Activated CD8-positive, alpha-beta memory T cell treated with anti-CD3 and anti-CD28 coated beads for 48 hours (primary cell): ENCODE results near the gene POLG.

ENCODE experiments used
- DNase-seq, 3 experiments: peaks; one replicate each; pipeline ENCODE4 v3.0.0-alpha.2; 2020; ENCODE audit warnings: low read depth in 2 of 3, low spot score in 2 of 3

POLG gene

DNA sequence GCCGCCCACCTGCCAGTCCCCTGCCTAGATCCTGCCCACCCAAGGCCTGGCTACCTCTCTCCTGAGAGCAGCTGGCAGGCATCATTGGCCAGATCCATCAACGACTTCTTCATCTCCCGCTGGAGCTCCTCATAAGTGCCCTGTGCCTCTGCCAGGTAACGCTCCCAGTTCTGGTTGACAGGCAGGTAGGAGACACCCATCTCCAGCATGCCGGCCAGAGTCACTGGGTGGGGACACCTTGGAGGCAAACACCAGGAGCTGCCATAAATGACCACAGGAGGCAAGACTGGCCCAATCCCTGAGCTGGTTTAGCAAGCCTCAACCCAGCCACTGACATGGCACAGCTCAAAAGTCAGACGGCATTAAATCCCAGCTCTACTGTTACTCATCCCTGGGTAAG lies 7.5 kb downstream of the POLG start:
- DNase-seq = no peak

DNA sequence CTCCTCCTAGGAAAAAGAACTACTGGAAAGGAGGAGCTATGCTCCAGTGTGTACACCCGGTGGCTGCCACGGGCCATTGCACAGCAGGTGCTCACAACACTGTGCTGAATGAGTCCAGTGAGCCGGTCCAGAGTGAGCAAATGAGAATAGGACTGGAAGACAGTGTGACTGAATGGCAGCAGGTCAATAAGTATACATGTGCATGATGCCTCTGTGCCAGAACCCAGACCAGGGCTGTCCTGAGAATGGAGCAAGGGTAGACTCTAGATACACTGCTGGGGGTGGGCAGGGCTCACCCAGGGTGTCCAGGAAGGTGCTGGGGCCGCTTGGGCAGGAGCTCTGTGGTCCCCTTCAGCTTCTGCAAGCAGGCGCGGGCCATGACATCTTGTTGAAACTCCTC lies 8.3 kb downstream of the POLG start:
- no peak for DNase-seq

DNA sequence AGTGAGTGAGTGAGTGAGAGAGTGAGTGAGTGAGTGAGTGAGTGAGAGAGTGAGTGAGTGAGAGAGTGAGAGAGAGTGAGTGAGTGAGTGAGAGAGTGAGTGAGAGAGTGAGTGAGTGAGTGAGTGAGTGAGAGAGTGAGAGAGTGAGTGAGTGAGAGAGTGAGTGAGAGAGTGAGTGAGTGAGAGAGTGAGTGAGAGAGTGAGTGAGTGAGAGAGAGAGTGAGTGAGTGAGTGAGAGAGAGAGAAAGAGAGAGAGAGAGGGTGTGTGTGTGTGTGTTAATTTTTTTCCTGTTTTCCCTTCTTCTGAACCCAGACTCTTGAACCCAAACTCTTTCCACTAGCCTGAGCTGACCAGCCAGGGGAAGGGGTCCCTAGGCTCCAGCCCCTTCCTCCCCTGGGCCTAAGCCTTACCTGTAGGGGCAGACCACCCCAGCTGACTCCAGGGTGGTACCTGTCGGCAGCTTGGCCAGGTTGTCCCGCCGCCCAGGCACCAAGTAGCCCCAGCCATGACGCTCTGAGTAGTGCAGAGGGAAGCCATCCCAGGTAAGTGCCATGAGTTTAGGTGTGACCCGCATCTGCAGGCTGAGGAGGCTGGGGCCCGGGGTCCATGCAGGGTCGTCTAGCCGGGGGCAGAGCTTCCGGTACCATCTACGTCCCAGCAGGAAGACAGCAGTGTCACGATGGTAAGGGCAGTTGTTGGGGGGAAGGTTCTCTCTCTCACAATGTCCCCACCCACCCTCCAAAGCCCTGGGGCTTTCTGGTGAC lies 9.4 kb downstream of the POLG start:
- DNase-seq = no peak

DNA sequence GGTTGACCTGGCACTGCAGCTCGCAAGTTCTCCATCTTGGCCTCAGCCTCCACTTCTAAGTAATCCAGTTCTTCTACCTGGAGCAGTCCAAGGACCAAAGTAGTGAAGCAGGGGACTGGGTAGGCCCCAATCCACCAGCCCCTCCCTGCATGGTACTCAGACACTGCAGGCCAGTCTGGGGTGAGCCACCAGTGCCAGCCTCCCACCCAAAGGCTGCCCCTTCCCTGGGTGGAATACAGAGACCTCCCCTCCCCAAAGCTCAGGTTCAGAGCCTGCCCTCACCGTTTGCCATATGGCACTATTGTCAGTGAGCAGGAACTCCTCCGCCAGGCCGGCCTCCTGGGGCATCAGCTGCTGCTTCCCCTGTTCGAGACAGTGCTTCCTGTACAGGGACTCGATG lies 10.8 kb downstream of the POLG start:
- DNase-seq = no peak

DNA sequence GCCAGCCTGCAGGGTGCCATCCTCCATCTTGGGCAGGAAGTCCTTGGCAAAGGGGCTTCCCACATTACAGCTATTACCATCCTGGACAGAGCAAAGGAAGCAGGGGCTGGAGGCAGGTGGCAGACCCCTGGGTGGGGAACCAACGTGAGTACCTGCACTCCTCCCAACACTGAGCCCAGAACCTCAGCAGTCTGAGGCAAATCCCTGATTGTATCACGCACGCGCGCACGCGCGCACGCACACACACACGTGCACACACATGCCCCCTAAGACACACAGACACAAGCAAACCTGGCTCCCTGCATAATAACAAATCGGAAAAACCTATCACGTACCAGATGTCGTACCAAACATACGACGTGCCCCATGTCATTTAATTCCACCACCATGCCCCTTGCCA lies 11.8 kb downstream of the POLG start:
- DNase-seq = no peak

DNA sequence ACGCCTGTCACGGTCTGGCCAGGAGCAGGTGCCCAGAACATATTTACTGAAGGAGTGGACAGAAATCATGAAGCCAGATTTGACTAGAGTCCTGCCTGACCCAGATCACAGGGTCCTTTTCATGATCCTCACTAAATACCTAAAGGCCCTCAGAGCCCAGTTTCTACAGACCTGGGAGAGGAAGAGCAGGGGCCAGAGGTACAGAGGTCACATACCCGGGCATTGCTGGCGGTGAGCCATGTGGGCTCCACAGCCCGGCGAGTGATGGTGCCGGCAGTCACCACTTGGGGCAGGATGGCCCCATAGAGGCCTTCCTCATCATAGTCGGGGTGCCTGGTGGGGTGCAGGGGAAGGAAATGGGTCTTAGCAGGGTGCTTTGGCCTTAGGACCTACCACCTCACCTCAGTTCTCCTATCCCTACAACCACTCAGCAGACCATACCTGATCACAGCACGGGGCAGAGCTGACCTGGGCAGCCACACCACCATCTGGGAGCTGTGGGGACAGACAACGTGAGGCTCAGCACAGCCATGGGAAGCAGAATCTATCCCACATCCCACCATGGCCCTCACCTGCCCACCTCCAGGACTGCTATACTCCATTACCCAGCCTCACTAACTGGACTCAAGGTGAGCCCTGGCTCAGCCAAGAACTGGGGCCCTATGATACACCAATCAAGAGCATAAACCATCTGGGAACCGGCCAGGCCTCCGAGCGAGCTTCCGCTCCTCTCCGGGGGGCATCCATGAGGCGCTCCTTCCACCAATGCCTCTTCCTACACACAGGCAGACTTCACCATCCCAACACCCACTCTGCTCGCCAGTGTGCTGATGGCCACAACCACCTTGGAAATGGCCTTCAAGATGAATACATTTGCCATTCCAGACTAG lies 12.9 kb downstream of the POLG start:
- no peak for DNase-seq

DNA sequence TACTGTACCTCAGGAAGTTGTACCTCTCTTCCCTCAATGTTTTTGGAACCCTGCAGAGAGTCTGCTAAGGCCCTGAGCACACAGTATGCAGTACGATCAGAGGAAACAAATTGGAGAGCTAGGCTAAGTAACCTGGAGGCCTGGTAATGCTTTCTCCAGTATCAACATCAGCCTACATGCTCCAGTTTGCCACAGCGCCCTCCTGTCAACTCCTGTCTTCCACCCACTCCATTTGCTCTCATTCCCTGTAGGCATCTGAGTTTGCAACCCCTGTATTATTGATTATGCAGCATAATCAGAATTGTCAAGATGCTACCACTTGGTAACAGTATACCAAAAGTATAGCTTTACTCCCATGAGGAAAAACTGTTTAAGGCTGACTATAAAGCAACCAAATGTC lies 14.4 kb downstream of the POLG start:
- no peak for DNase-seq

DNA sequence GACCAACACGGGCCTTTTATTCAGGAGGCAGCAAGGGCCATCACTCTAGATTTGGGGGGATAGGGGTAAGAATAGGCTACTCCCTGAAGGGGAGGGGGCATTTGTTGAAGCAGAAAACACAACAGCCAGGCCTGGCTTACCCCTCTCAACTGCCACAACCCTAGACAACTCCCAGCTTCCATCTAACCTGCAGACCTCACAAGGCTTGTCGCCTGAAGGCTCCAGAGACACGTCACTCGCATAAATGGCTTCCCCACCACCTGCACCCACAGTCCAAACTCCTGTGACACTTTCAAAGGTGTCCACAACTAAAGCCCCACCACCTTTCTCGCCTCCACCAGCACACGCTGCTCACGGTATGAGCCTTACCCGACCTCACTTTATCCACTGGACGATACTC lies 14.9 kb downstream of the POLG start:
- DNase-seq = no peak

DNA sequence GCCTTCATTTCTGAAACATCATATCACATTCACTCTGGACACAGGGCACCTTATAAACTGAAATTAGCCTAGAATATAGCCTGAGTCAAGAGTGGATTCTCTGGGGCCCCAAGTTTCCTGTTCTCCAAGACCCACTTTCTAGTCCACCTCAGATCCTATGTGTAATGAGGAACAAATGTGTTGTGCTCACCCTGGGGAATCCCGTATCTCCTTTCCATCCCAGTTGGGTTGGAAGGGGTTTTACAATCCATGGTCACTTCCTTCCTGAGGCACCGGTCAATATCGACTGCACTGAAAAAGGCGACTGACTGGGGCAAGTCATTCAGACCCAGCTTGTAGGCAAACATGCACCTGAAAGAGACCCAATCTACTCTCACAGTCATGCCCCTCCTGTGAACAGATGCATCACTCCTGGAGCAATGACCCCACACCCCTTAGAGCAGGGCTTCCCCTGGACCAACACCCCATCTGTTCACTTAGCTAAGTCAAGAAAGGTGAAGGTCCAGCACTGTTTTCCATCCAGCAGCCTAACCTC lies 17.4 kb downstream of the POLG start:
- no peak for DNase-seq

DNA sequence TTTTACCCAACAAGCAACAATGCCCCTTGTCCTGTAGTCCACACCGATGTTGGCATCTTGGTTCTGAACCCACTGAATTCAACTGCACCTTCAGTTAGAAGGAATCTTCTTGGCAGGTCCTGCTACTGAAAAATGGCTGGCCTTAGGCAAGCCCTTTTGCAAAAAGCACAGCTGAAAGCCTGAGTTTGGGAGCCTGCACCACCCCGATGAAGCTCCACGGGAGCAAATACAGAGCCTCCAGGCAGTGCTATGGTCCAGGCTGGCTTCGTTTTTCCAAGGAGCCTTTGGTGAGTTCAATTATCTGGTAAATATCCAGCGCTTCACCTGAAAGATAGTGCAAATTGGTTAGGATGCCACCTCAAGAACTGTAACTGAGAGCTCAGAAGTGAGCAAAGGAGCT lies 18.1 kb downstream of the POLG start:
- DNase-seq = no peak

DNA sequence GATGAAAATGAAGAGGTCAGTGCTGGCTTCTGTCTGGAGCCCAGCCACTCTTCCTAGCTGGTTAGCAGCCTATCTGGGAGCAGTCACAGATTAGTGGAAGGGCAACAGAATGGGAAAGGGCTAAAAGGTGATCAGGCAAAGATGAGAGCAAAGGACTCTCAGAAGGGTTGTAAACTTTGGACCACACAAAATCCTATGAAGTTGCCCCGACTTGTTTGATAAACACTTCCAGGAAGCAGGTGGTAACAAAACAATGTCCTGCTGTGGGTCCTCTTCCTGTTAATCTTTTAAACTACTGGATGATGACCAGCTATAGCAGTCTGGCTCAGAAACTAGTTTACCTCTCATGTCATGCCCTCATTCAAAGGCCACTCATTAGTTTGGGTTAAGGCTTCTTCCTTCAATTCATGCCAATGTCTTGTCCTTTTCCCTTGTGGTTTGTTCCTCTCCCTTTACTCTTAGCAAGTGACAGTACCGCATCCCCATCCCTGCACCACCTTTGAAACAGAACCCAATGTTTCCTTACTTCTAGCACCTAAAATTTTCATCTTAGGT lies 19.2 kb downstream of the POLG start:
- DNase-seq = no peak

DNA sequence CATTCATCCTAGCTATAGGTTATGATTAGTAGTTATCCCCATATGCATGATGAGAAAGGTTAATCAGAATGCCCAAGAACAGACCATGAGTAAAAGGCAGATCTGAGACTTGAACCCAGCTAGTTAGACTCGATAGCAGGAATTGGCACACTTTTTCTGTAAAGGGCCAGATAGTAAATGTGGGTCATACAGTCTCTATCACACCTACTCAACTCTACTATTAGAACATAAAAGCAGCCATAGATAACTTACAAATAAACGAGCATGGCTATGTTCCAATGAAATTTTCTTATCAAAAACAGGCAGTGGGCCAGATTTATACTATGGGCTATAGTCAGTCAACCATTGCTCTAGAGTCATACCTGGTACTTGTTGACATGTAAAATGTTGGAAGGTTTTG lies 24.6 kb downstream of the POLG start:
- DNase-seq = no peak

DNA sequence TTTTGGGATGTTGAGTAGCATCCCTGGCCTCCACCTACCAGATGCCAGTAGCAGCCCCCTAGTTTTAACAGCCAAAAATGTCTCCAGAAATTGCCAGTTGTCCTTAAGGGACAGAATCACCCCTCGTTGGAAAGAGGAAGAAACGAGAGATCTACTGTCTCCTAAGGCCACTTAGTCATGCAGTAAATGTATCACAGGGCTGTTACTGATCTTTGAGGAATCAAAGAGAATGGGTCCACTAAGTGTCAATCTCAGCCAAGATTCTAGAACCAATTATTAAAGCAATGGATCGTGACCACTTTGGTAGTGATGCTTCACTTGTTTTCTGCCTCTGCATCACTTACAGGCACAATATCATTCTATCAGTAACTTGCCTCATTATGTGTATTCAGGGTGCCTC lies 26.4 kb downstream of the POLG start:
- no peak for DNase-seq

DNA sequence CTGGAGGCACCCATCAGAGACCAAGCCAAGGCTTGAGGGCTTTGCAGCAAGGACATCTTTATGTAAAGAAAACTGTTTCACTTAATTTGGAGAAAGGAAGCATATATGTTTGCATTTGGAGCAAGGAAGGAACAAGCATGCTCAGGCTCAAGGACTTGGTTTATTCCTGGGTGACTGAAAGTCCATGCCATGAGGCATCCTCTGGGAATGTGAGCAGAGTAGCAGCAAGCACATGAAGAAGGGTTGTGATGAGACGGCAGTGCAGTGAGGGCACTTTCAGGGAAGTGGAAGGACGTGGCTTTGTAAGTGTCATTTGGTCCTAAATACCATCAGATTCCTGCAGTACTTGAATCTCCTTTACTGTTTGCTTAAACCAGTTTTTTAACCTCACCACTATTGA lies 26.8 kb downstream of the POLG start:
- no peak for DNase-seq

DNA sequence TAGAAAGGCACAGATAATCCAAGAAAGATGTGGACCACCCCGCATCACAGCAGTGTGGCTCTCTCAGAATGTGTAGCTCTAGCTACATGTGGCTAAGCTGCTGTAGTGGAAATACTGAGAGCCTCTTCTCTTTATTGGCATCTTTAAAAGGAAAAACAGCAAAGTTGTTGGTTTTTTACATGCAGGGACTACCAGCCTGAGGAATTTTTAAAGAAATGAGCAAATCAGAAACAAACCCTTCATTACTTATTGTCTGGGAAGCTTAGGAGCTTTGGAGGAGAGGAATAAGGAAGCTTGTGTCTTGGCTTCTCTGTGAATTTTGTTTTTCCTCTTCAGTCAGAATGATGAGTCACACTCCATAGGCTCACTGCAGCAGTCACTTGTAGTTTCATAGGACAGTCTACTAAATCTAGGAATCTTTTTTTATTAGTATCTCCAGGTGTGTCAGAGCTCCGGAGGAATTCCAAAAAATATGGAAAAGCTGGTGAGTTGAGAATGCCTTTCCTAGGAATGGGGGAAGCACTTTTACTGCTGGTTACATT lies 27.5 kb downstream of the POLG start:
- DNase-seq = no peak

DNA sequence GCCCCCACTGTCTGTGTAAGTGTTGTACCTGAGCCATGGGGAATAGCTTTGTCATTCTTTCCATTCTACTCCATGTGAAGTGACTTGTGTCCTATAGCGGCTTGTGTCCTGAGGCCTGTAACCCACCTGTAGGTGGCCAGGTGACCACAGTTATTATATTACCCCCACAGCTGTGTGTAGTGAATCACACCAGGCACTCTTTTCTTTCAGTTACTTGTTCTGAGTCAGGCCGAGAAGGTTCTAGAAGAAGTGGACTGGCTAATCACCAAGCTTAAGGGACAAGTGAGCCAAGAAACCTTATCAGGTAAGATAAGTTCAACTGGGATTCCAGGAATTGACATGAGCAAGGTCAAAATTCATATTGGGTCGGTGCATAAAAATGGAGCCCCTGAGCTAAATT lies 29.2 kb downstream of the POLG start:
- DNase-seq = no peak

DNA sequence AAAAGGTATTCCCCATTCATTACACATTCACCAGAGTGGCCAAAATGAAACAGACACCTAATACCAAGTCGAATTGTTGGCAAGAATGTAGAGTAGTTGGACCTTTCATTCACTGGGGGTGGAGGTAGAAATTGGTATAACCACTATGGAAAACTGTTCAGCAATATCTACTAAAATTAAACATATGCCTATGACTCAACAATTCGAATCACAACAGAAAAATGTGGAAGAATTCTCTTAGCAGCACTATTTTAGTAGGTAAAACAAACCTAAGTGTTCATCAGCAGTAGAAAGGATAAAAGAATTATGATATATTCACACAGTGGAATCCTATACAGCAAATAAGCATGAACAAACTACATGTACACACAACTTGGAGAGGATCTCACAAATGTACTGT lies 30.6 kb downstream of the POLG start:
- no peak for DNase-seq

DNA sequence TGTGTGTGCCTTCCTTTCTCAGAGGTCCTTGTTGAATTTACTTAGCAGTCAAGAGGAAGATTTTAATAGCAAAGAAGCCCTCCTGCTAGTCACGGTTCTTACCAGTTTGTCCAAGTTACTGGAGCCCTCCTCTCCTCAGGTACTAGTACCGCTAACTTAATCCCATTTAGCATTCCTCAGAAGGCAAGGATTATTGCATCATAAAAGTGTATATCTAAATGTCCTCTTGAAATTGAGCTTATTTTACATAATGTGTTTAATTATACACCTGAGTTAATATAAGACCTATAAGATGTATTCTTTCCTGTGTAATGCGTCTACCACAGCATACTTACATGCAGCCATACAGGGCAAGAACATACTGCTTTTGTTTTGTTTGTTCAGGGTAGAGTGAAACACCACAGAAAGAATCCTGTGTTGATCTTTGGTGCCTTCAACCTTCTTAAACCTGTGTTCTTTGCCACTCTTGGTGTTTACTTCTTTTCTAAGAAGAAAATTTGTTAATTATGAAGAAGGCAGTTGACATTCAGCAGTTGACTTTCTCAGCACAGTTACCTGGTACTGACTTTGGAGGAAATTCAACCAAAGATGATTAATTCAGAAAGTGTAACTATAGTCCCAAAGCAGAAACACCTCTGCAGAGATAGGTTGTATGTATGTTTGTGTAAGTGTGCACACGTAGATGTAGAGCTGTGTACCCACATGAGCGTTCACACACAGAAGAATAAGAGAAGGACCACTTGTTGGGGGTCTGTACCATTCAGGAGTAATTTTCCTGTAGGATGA lies 33.1 kb downstream of the POLG start:
- DNase-seq = no peak

DNA sequence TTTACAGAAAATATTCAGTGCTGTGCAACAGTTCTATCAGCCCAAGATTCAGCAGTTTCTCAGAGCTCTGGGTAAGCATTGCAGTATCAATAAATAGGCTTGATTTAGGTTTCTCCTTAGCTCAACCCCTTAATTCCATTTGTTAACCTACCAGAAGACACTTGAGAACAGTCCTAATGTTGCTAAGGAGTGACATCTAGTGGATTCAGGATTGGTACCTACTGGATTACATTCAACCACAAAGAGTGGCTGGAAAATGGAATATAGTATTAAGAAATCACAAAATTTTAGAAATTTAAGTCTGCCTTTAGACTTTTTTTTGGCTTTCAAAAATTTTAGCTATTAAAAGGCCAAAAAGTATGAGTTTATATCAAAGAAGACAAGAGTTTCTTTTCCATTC lies 34.7 kb downstream of the POLG start:
- no peak for DNase-seq

DNA sequence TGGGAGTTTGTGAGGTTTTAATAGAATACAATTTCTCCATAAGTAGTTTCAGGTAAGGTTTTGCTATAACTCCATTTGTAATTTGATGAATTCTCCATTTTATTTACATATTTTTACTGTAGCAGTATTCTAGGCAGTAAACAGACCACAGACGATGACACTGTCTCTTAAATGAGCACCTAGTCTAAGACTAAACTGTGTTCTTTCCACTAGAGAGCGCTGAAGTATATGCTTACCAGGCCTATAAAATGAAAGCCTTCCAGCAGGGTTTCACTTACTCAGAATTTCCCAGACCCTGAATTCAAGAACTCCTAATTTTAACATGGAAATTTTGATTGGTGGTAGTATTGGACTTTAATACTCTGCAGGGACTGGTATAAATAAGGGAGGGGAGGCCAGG lies 41.6 kb downstream of the POLG start:
- DNase-seq = no peak

DNA sequence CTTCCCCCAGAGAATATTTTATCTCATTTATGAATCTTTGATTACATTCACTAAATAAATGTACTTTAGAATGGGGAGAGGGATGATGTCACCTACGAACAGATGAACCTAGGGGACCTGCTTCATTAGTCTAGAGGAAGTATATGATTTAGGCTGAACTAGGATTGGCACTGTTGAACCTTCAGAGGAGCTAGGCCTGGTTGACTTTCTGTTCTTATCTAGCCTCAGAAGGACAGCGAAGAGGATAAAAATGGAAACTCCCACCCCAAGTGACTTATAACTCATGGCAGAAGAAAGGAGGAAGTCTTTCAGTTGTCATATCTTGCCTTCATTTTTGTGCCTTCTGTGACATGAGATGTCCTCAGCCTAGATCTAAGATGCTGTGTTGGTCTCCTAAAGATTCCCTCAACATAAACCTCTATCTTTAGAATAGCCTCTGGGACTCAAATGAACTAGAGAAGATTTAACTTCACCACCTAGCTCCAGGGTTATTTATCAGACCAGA lies 42.6 kb downstream of the POLG start:
- no peak for DNase-seq
